Peyer's patch (tissue), 4 donors: ENCODE results near the gene SUPV3L1.

Experiments used
- POLR2A ChIP-seq, 2 donors: fragments of 450-650 bp; IDR thresholded peaks; one replicate each; pipeline ENCODE4 v1.5.1; 2017; ENCODE audit warnings: antibody characterized with exemption in 2 of 2, mild to moderate bottlenecking in 2 of 2, moderate library complexity in 2 of 2
- TF ChIP-seq, protein P1 (sequence below), 6 experiments: fragments of 450-650 bp in 4 of 6; fragments of 200-600 bp in 2 of 6; sonication (generic) in 1 of 6; IDR thresholded peaks; one replicate each; pipeline ENCODE4 v1.5.1; 2017 to 2019; ENCODE audit warnings: antibody characterized with exemption in 6 of 6, mild to moderate bottlenecking in 3 of 6, moderate library complexity in 1 of 6

DNA sequence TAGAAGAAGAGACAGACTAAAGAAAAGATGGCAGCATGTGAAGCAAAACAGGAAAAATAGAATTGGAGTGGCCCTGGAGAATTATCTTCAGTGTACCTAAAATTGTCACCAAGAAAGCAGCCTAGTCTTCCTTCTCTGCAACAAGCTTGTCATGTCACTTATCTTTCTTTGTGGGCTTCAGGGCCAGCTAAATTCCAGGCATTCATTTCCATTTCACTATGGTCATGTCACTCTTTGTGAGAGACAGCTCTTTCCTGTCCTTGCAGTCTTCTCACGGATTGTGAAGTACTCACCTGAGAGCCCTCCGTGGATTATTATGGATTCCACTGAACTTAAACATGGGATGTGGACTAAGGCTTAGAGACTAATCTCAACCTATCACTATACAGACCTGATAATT, 31.1 kb downstream of the SUPV3L1 start:
- no peak for TF ChIP-seq POLR2A (IDR thresholded peaks at IDR 0.05)
- TF ChIP-seq, protein P1, sequence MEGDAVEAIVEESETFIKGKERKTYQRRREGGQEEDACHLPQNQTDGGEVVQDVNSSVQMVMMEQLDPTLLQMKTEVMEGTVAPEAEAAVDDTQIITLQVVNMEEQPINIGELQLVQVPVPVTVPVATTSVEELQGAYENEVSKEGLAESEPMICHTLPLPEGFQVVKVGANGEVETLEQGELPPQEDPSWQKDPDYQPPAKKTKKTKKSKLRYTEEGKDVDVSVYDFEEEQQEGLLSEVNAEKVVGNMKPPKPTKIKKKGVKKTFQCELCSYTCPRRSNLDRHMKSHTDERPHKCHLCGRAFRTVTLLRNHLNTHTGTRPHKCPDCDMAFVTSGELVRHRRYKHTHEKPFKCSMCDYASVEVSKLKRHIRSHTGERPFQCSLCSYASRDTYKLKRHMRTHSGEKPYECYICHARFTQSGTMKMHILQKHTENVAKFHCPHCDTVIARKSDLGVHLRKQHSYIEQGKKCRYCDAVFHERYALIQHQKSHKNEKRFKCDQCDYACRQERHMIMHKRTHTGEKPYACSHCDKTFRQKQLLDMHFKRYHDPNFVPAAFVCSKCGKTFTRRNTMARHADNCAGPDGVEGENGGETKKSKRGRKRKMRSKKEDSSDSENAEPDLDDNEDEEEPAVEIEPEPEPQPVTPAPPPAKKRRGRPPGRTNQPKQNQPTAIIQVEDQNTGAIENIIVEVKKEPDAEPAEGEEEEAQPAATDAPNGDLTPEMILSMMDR (IDR thresholded peaks at IDR 0.05): no peak
